GM12892 (cell line): ENCODE results near the gene IL36RN.
"Not testable (repeated sequence)": the region's sequence is repeated elsewhere in the genome, so short reads cannot be mapped to it uniquely, and the experiment has no call there.

Experiments
- DNase-seq: peaks from one replicate; pipeline ENCODE4 v3.0.0; 2011; ENCODE audit not compliant: insufficient read length
- FAIRE-seq: peaks from 2 replicates; lab custom pipeline; 2011; peaks lifted over from hg19 to GRCh38; lab: Jason Lieb, UNC
- POLR2A ChIP-seq: IDR thresholded peaks from 2 replicates; pipeline ENCODE4 v1.6.1; 2011; ENCODE audit warnings: low read depth, low read length, control low read depth
- POLR2AphosphoS5 ChIP-seq: IDR thresholded peaks from 2 replicates; pipeline ENCODE4 v1.6.1; 2011; ENCODE audit warnings: low read depth, low read length, control low read depth
- TAF1 ChIP-seq: IDR thresholded peaks from 2 replicates; pipeline ENCODE4 v1.6.1; 2011; ENCODE audit warnings: low read depth, mild to moderate bottlenecking, control low read depth, low read length, borderline replicate concordance

IL36RN gene

DNA sequence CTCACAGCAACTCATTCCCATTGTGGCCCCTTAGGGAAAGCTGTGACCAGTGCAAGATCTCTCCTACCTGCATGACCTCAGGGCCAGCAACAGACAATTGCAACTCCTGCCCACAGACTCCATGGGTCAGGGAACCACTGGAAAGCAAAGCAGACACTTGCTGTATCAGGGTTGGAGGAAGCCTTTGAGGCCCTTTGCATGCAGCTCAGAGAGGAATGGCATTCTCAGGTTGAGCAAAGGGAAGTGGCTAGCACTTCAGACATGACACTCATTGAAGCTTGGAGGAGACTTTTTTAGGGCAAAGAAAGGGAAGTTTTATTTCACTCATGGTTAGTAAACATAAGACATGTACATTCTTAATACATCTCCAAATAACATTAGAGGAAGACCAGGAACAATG lies 30.9 kb downstream of the IL36RN start:
- peak; percentile 80 for FAIRE-seq
- 0 out of 2 replicates have a peak, but pooled peaks have one; percentile 28 for TF ChIP-seq POLR2AphosphoS5
- TF ChIP-seq POLR2A: peak; percentile 38; the same call in 1 of the 2 replicates
- no peak for TF ChIP-seq TAF1
- DNase-seq: no peak

DNA sequence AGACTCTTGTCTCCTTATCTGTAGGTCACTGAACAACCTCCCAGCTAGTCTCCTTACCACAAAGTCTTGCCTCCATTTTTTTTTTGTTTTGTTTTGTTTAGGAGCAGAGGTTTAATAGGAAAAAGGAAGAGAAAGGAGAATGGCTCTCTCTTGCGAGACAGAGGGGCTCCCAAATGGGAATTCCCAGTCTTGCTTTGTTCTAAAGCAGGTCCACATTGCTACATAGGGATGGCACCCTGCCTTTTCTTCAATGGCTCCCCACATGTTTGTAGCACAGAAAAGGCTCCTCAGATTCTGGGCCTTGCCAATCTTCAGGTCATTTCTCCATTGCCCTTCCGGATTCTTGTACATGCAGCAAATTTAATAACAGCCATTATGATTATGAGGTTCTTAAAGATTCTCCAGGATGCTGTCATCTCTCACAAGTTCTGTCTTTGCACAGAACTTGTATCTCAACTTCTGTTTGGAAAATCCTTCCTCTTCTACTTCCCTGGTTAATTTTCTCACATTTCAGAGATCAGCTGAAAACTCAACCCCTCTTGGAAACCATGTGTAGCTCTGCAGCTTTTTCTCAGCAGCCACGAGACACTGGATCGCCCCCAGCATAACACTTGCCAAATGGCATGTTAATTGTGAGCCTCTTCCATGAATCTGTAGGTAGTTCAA lies 32.4 kb downstream of the IL36RN start:
- FAIRE-seq (no peak), DNase-seq (no peak)
- TF ChIP-seq POLR2A (no peak), POLR2AphosphoS5 (no peak), TAF1 (no peak)

DNA sequence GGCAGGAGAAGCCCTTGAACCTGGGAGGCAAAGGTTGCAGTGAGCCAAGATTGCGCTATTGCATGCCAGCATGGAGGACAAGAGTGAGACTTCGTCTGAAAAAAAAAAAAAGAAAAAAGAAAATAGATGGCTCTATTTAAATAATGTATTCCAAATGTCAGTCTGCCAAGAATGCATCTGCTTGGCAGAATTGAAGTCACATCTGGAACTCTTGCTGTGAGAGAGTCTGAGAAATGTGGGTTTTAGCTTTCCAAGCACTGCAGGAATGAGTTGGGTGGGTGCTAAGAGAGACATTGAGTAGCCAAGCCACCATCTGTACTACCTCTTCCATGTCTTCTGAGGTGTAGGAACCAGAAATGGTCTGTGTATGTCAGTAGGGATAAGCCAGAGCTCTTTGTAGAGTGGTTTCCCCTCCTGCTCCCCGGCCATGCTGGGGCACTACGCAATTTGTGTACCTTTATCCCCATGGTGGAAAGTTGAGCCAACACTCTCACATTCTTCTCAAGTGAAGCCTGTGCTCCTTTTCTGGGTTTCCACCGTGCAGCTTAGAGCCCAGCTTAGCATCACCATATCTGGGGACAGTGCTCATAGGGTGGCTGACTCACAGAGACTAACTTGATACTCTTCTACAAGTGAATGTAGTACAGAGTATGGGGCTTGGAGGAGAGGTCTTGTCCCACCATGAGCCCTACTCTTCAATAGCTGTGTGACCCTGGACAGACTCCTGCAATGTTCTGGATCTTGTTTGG lies 34.0 kb downstream of the IL36RN start:
- FAIRE-seq: no peak
- no peak for DNase-seq
- TF ChIP-seq POLR2AphosphoS5: no peak
- no peak for TF ChIP-seq POLR2A
- TF ChIP-seq TAF1: no peak

DNA sequence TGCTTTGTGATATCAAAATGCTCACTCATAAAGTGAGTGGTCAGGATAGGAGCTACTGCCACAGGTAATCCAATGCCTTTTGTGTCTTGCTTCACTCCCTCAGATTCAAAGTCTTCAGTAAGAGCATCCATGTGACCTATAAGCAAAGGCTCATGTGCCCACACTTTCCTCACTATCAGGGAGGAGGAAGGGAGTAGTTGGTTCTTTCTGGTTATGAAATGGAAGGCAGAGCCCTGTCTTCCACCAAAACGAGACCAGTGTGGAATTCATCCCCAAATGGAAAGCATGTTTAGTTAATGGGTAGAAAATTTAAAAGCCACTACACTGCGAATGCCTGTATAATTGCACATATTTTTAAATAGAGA lies 34.6 kb downstream of the IL36RN start:
- TF ChIP-seq TAF1 (no peak), POLR2AphosphoS5 (no peak), POLR2A (no peak)
- no peak for DNase-seq
- no peak for FAIRE-seq

DNA sequence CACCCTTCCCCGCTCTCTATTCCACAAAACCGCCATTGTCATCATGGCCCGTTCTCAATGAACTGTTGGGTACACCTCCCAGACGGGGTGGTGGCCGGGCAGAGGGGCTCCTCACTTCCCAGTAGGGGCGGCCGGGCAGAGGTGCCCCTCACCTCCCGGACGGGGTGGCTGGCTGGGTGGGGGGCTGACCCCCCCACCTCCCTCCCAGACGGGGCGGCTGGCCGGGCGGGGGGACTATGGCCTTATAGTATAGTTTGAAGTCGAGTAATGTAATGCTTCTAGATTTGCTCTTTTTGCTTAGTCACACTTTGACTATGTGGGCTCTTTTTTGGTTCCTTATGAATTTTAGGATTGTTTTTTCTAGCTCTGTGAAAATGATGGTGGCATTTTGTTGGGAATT lies 37.3 kb downstream of the IL36RN start:
- not testable (repeated sequence) for FAIRE-seq

DNA sequence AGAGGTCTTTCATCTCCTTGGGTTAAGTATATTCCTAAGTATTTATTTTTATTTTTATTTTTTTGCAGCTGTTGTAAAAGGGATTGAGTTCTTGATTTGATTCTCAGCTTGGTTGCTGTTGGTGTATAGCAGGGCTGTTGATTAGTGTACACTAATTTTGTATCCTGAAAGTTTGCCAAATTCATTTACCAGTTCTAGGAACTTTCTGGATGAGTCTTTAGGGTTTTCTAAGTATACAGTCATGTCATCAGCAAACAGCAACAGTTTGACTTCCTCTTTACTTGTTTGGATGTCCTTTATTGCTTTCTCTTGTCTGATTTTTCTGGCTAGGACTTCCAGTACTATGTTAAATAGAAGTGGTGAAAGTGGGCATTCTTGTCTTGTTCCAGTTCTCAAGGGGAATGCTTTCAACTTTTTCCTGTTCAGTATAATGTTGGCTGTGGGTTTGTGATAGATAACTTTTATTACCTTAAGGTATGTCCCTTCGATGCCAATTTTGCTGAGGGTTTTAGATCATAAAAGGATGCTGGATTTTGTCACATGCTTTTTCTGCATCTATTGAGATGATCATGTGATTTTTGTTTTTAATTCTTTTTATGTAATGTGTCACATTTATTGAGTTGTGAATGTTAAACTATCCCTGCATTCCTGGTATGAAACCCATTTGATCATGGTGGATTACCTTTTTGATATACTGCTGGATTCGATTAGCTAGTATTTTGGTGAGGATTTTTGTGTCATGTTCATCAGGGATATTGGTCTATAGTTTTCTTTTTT lies 38.0 kb downstream of the IL36RN start:
- not testable (repeated sequence) for FAIRE-seq, DNase-seq

More for the DNA sequence above, 37.3 kb downstream of the IL36RN start:
- DNase-seq: not testable (repeated sequence)

DNA sequence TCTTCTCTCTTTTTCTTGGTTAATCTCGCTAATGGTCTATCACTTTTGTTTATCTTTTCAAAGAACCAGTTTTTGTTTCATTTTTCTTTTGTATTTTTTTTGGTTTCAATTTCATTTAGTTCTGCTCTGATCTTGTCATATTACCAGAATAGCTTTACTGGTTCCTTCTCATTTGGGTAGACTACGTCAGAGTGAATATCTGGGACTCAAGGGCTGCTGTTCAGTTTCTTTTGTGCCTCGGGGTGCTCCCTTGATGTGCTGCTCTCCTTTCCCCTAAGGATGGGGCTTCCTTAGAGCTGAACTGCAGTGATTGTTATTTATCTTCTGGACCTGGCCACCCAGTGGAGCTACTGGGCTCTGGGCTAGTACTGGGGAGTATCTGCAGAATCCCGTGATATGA lies 39.0 kb downstream of the IL36RN start:
- TF ChIP-seq POLR2AphosphoS5: no peak
- TF ChIP-seq TAF1: no peak
- no peak for TF ChIP-seq POLR2A
- FAIRE-seq: peak; percentile 56
- no peak for DNase-seq

DNA sequence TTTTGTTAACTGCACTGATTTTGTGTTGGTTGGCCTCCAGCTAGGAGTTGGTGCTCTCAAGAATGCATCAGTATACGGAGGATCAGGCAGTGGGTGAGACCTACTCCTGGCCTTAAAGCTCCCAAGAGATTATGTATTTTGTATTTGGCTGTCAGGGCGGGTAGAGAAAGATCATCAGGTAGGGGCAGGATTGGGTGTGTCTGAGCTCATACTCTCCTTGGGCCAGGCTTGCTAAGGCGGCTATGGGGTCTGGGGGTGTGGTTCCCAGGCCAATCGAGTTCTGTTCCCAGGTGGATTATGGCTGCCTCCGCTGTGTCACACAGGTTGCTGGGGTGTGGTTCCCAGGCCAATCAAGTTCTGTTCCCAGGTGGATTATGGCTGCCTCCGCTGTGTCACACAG lies 39.5 kb downstream of the IL36RN start:
- no peak for FAIRE-seq
- no peak for DNase-seq
- no peak for TF ChIP-seq POLR2A
- no peak for TF ChIP-seq POLR2AphosphoS5

DNA sequence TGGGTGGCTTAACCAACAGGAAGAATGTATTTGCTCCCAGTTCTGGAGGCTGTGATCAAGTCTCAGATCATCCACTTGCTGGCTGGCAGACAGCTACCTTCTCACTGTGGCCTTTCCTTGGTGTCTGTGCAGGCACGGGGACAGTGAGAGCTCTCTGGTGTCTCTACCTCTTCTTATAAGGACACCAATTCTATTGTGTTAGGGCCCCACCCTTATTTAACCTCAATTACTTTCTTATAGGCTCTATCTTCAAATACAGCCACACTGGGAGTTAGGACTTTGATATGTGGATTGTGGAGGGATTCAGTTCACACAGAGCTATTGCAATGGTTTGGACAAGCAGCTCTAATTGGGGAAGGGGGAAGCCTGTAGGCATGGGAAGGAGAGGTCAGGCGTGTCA lies 43.1 kb downstream of the IL36RN start:
- FAIRE-seq (no peak), DNase-seq (no peak)
- TF ChIP-seq POLR2AphosphoS5 (no peak), TAF1 (no peak), POLR2A (no peak)

DNA sequence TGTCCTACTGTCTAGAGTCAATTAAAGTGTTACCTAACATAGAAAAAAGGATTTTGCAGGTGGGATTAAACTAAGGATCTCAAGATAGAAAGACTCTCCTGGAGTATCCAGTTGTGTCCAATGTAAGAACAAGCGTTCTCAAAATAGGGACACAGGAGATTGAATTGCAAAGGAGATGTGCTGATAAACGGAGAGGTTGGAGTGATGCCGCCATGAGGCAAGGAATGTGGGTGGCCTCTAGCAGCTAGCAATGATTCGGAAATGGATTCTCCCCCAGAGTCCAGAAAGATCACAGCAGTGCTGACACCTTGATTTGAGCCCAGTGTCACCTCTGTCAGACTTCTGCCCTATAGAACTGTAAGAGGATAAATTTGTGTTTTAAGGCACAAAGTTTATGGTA lies 44.3 kb downstream of the IL36RN start:
- FAIRE-seq: no peak
- no peak for DNase-seq
- TF ChIP-seq POLR2AphosphoS5 (no peak), POLR2A (no peak), TAF1 (no peak)

DNA sequence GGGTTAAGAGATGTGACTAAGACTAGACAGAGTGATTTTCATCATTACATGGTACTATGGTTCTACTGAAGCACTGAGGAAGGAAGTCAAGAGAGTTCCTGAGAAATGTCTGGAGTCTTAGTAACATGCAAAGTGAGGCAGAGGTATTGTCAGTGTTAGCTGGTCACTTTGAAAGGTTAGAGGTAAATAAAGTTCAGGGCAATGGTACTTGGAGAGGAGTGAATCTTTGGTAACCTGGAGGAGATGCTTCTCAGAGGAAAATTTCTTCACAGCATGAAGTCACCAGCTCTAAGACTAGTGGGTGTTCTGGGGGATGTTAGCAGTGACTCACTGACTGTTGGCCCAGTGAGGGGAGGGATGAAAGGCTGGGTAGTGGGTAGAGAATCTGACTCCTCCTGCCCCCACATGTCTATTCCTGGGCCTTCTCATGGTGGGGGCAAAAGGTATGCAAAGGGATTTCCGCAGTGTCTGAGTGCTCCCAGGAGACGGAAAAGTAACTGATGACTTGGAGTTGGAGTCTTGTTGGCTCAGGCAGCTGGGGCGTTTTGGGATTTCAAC lies 45.1 kb downstream of the IL36RN start:
- FAIRE-seq (no peak), DNase-seq (no peak)
- TF ChIP-seq POLR2A (no peak), POLR2AphosphoS5 (no peak), TAF1 (no peak)
